Osteoblast (primary cell): ENCODE measurements around the gene PICK1. TPM values are rescaled to one million over a fixed set of nuclear protein-coding genes. Genes with fewer than 3 reads are reported as not detected.
A peak's percentile ranks its signal among the peaks of the same experiment; 100 is the strongest.

Source experiments
- DNase-seq: peaks from one replicate; pipeline ENCODE4 v3.0.0; 2011; ENCODE audit warnings: low spot score, mixed read lengths; ENCODE audit not compliant: insufficient read length; ENCODE audit errors: missing footprints
- H2AFZ ChIP-seq: 2 replicates; pipeline ENCODE4 v1.6.0; 2011; ENCODE audit warnings: mild to moderate bottlenecking, low read length
- H3K27ac ChIP-seq: 2 replicates; pipeline ENCODE4 v1.5.1; 2011; ENCODE audit warnings: mild to moderate bottlenecking, low read depth, low read length, moderate library complexity
- H3K27me3 ChIP-seq: 2 replicates; pipeline ENCODE4 v1.6.0; 2012; ENCODE audit warnings: mild to moderate bottlenecking, control low read depth, inconsistent platforms, low read length, moderate library complexity; ENCODE audit not compliant: insufficient read depth
- H3K36me3 ChIP-seq: 2 replicates; pipeline ENCODE4 v1.5.1; 2011; ENCODE audit warnings: mild to moderate bottlenecking, low read length, control low read depth, moderate library complexity; ENCODE audit not compliant: insufficient read depth
- H3K4me1 ChIP-seq: 2 replicates; pipeline ENCODE4 v1.5.1; 2011; ENCODE audit warnings: mild to moderate bottlenecking, low read length, control low read depth, moderate library complexity; ENCODE audit not compliant: insufficient read depth
- H3K4me2 ChIP-seq: 2 replicates; pipeline ENCODE4 v1.6.0; 2011; ENCODE audit warnings: mild to moderate bottlenecking, low read length; ENCODE audit not compliant: insufficient read depth
- H3K4me3 ChIP-seq: fragments of 200-600 bp; sonication (generic); 3 replicates; pipeline ENCODE4 v1.5.1; 2012; ENCODE audit warnings: mild to moderate bottlenecking, low read length, inconsistent platforms; ENCODE audit not compliant: insufficient read depth
- H3K79me2 ChIP-seq: 2 replicates; pipeline ENCODE4 v1.6.0; 2012; ENCODE audit warnings: mild to moderate bottlenecking, low read length, control low read depth, inconsistent platforms; ENCODE audit not compliant: insufficient read depth
- H3K9me3 ChIP-seq: 2 replicates; pipeline ENCODE4 v1.5.1; 2011; ENCODE audit warnings: low read depth, low read length, control low read depth
- H4K20me1 ChIP-seq: 2 replicates; pipeline ENCODE4 v1.6.0; 2012; ENCODE audit warnings: mild to moderate bottlenecking, low read length, control low read depth; ENCODE audit not compliant: insufficient read depth
- total RNA-seq: library from RNA; depleted of rRNA; stranded (reverse); fragments of >200 nt; gene quantifications from 2 replicates; pipeline ENCODE4 v1.2.3, GENCODE V29; 2012
- TF ChIP-seq, protein P1 (sequence below): IDR thresholded peaks from 2 replicates; pipeline ENCODE4 v1.5.1; 2011; ENCODE audit warnings: mild to moderate bottlenecking, low read depth, low read length, moderate library complexity; ENCODE audit errors: extremely low read depth

The PICK1 gene
- total RNA-seq, 1 donor, result 15.6 TPM

DNA sequence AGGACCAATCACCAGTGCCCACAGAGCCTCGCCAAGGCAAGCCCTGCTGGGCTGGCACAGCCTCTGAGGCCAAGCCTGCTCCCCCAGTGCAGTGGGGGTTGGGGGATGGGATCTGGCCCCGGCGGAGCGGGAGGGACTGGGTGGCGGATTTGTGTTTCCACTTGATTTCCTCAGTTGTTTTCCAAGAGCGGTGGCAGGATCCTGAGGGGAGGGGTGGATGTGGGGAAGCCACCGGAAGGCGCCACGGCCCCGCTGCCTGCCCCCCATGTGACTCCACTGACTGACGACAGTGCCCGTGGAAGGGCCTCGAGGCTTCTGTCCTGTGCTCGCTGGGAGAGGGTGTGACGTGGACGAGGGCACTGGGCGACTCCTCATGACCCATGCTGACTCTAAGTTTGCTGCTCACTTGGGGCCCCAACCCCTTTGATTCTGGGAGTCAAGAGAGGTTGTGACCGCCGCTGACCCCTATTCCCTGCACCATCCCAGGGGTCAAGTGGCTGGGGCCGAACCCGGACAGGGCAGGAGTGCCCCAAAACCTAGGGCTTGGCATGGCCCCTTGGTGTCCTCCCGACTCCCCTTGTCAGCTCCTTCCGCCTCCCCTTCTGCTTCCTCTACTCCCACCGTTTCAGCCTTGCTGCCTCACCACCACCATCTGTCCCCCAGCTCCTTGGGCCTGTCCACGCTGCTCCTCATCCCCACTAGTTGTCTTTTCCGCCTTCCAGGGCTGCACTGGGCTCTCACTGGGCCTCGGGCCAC, 23.5 kb upstream of the PICK1 start:
- H2AFZ ChIP-seq, result peak overlapping the region; percentile 78
- no peaks in the 10 kb centered on the region for H3K36me3 ChIP-seq
- H3K4me2 ChIP-seq, result no peak overlapping the region
- TF ChIP-seq, protein P1, sequence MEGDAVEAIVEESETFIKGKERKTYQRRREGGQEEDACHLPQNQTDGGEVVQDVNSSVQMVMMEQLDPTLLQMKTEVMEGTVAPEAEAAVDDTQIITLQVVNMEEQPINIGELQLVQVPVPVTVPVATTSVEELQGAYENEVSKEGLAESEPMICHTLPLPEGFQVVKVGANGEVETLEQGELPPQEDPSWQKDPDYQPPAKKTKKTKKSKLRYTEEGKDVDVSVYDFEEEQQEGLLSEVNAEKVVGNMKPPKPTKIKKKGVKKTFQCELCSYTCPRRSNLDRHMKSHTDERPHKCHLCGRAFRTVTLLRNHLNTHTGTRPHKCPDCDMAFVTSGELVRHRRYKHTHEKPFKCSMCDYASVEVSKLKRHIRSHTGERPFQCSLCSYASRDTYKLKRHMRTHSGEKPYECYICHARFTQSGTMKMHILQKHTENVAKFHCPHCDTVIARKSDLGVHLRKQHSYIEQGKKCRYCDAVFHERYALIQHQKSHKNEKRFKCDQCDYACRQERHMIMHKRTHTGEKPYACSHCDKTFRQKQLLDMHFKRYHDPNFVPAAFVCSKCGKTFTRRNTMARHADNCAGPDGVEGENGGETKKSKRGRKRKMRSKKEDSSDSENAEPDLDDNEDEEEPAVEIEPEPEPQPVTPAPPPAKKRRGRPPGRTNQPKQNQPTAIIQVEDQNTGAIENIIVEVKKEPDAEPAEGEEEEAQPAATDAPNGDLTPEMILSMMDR, result no peak
- H3K79me2 ChIP-seq, result no peaks in the 10 kb centered on the region
- H3K4me1 ChIP-seq, result peaks cover 30% of the 10 kb centered on the region
- no peaks in the 10 kb centered on the region for H3K9me3 ChIP-seq
- no peaks in the 10 kb centered on the region for H4K20me1 ChIP-seq
- H3K27ac ChIP-seq, result no peak overlapping the region
- no peak overlapping the region for H3K4me3 ChIP-seq
- H3K27me3 ChIP-seq, result no peaks in the 10 kb centered on the region
- DNase-seq, result no peak

DNA sequence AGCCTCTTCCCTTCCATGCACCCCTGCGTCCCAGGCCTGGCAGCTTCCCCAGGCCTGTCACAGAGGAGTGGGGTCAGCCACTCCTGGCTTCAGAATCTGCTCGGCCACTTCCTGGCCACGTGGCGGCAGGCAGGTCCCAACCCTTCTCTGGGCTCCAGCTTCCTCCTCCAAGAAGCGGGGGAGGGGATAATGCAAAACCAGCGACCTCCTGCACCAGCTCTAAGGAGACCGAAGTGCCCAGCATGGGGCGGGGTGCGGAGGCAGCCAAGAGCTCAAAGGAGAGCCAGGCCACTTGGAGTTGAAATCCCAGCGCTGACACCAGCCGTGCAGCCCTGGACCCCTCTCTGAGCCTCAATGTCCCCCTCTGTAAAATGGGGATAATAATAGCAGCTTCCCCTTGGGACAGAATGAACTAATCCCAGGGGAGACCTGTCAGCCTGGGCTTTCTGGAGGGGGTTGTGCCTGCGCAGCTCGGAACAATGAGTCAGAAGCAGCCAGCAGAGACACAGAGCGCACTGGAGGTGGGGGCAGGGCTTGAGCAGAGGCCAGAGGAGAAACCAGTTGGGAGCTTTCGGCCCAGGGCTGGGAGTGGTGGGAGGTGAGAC, 22.8 kb upstream of the PICK1 start:
- no peak overlapping the region for H3K4me3 ChIP-seq
- no peaks in the 10 kb centered on the region for H3K27me3 ChIP-seq
- peaks cover 30% of the 10 kb centered on the region for H3K4me1 ChIP-seq
- peak; percentile 100 for DNase-seq
- no peaks in the 10 kb centered on the region for H3K9me3 ChIP-seq
- TF ChIP-seq, protein P1, result no peak
- no peaks in the 10 kb centered on the region for H4K20me1 ChIP-seq
- H3K36me3 ChIP-seq, result no peaks in the 10 kb centered on the region
- peak overlapping the region; percentile 78 for H2AFZ ChIP-seq
- H3K4me2 ChIP-seq, result no peak overlapping the region
- no peaks in the 10 kb centered on the region for H3K79me2 ChIP-seq
- H3K27ac ChIP-seq, result no peak overlapping the region

DNA sequence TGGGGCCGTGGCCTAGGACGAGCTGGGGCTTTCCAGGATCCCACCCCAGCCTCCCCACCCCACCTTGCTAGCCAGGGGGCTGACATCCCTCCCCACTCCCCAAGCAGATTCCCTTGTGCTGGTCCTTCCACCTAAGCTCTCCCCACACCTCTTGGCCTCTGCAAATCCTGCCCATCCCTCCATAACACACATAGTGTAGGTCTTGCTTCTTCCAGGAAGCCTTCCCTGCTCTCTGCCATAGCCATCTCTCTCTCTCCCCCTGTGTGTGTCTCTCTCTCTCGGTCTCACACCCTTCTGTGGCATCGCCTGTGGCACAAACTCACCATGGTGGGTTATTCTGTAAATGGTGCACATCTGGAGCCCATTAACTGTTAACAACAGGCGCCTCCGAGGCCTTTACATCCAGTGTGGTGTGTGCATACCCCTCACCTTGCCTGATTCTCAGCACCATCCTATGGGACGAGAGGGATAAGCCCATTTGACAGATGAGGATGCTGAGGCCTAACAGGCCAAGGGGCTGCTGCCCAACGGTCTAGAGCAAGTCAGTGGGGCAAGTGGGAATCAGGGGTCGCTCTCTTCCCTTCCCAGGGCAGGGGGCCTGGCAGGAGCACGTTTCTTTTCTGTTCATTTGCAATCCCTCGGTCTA, 22.2 kb upstream of the PICK1 start:
- H3K27me3 ChIP-seq, result no peaks in the 10 kb centered on the region
- peaks cover 30% of the 10 kb centered on the region for H3K4me1 ChIP-seq
- H3K9me3 ChIP-seq, result no peaks in the 10 kb centered on the region
- no peak overlapping the region for H3K4me3 ChIP-seq
- H3K4me2 ChIP-seq, result no peak overlapping the region
- DNase-seq, result peak; percentile 81
- peak overlapping the region; percentile 90 for H2AFZ ChIP-seq
- no peaks in the 10 kb centered on the region for H4K20me1 ChIP-seq
- TF ChIP-seq, protein P1, result no peak
- no peaks in the 10 kb centered on the region for H3K79me2 ChIP-seq
- peak overlapping the region; percentile 37 for H3K27ac ChIP-seq
- no peaks in the 10 kb centered on the region for H3K36me3 ChIP-seq

DNA sequence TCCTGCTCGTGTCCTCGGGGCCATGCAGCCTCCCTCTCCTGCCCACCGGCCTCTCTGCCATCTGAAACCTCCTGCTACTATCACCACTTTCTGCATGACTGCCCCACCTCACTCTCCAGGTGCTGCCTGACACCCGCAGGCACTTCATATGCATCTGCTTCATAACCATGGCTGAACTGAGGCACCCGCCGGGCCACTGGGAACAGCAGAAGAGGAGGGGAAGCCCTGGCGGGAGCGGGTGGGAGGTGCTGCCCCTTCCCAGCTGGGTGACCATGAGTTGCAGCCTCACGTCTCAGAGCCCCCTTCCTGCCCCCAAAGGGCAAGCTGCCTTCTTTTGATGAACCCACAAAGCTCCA, 21.7 kb upstream of the PICK1 start:
- Histone ChIP-seq H4K20me1 (no peaks in the 10 kb centered on the region), H3K79me2 (no peaks in the 10 kb centered on the region), H3K27me3 (no peaks in the 10 kb centered on the region), H3K4me1 (peaks cover 27% of the 10 kb centered on the region), H3K4me2 (no peak overlapping the region), H3K36me3 (no peaks in the 10 kb centered on the region), H3K27ac (no peak overlapping the region), H2AFZ (no peak overlapping the region), H3K9me3 (no peaks in the 10 kb centered on the region), H3K4me3 (no peak overlapping the region)
- TF ChIP-seq, protein P1, result no peak
- peak; percentile 53 for DNase-seq
